Panc1 (cell line): Measurements from ENCODE around the gene PLAC8. TPM values are rescaled to one million over a fixed set of nuclear protein-coding genes. Genes with fewer than 3 reads are reported as not detected.

Experiments
- ATAC-seq: fragments of 200-7000 bp; cut with Tn5 transposase; 2 replicates; pipeline ENCODE4 v1.9.1; 2020; ENCODE audit warnings: mild to moderate bottlenecking, moderate library complexity
- BruUV-seq: library from RNA; stranded (reverse); fragments of 400-500 nt; replicated peaks from 2 replicates; lab custom pipeline; 2021; lab: Mats Ljungman, UMichigan
- CTCF ChIA-PET: fragments of 300-600 bp; sonication (Branson Sonifier 250); formaldehyde crosslinking; loops from one replicate; lab custom pipeline; 2022; ENCODE audit warnings: antibody characterized with exemption; lab: Charles Lee
- POLR2A ChIA-PET: fragments of 300-600 bp; sonication (Branson Sonifier 250); formaldehyde crosslinking; loops from one replicate; lab custom pipeline; 2022; ENCODE audit warnings: antibody characterized with exemption; lab: Charles Lee
- DNase-seq: peaks from one replicate; pipeline ENCODE4 v3.0.0-alpha.2; 2010; ENCODE audit warnings: low read depth, low spot score
- H3K27ac ChIP-seq: 2 replicates; pipeline ENCODE4 v1.5.1; 2011; ENCODE audit warnings: mild to moderate bottlenecking, low read length, inconsistent platforms
- H3K27me3 ChIP-seq: fragments of 200-500 bp; sonication (Bioruptor generic); 2 replicates; pipeline ENCODE4 v1.6.0; 2014; ENCODE audit warnings: low read length, inconsistent platforms; ENCODE audit not compliant: control insufficient read depth, insufficient read depth
- H3K36me3 ChIP-seq: fragments of 200-500 bp; sonication (Bioruptor generic); 2 replicates; pipeline ENCODE4 v1.5.1; 2014; ENCODE audit warnings: inconsistent platforms, mild to moderate bottlenecking, low read length, moderate library complexity; ENCODE audit not compliant: control insufficient read depth, insufficient read depth
- H3K4me1 ChIP-seq: 2 replicates; pipeline ENCODE4 v1.5.1; 2011; ENCODE audit warnings: inconsistent platforms, mild to moderate bottlenecking, low read length, moderate library complexity; ENCODE audit not compliant: control insufficient read depth, insufficient read depth
- H3K4me3 ChIP-seq, 2 experiments: 2 replicates each; pipeline ENCODE4 v1.5.1; 2011 to 2012; ENCODE audit warnings: low read depth in 2 of 2, low read length in 2 of 2, mild to moderate bottlenecking in 2 of 2, inconsistent platforms in 1 of 2, moderate library complexity in 1 of 2
- H3K9me3 ChIP-seq: fragments of 200-500 bp; sonication (Bioruptor generic); 2 replicates; pipeline ENCODE4 v1.5.1; 2014; ENCODE audit warnings: low read depth, mild to moderate bottlenecking, inconsistent platforms, low read length, moderate library complexity; ENCODE audit not compliant: control insufficient read depth, insufficient read depth
- CTCF ChIP-seq: fragments of 450-650 bp; IDR thresholded peaks from 2 replicates; pipeline ENCODE4 v1.5.1; 2017; ENCODE audit warnings: mild to moderate bottlenecking
- POLR2AphosphoS5 ChIP-seq: IDR thresholded peaks from 2 replicates; pipeline ENCODE4 v1.6.1; 2012; ENCODE audit warnings: mild to moderate bottlenecking, low read depth, low read length, moderate library complexity
- in situ Hi-C: cut with HindIII; loops from 2 replicates; pipeline ENCODE4 v1.10.0; 2016; ENCODE audit warnings: low sequenced_read_pairs, low pct_unique_long_range_greater_than_20kb
- intact Hi-C: fragments of 100-400 bp; cut with micrococcal nuclease; formaldehyde crosslinking; loops from one replicate; pipeline ENCODE4 v1.10.0; 2022; ENCODE audit not compliant: unreplicated experiment
- total RNA-seq: library from RNA; stranded (reverse); gene quantifications from one replicate; pipeline ENCODE4 v1.2.1, GENCODE V29; 2021; ENCODE audit not compliant: unreplicated experiment

Gene PLAC8
- total RNA-seq, 1 experiment from 2014 or later = 154 TPM

DNA sequence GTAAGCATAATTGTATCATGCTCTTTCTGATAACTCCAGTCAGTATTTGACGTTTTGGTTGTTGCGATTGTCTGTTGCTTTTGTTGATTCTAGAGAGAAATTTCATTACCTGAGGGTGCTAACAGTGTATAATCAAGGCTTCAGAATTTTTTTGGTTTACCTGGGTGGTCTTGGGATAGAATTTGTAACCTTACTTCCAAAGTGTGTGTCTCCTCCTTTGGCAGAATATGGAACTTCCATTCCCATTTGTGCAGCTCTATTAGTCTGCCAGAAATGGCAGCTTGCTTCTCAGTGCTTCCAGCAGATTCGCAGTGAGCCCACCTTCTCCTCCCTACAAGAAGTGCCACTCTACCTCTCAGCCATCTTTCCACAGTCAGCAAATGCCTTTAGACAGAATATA is 74.3 kb downstream of the PLAC8 start:
- POLR2A ChIA-PET = interaction anchor here (0.6 to 0.7 kb wide), 3 partner anchors 67 to 365 kb away, joined by 6 to 13 read pairs (median 7); no protein-coding TSS in a partner anchor
- intact Hi-C loops = no loop called here
- no peak overlapping the region for H3K27ac ChIP-seq
- no TSS peak for BruUV-seq
- DNase-seq = no peak
- CTCF ChIA-PET = no interaction called here
- peaks cover 16% of the 10 kb centered on the region for H3K4me1 ChIP-seq
- H3K27me3 ChIP-seq = no peaks in the 10 kb centered on the region
- no peaks in the 10 kb centered on the region for H3K9me3 ChIP-seq
- H3K4me3 ChIP-seq = no peak overlapping the region
- no peak for TF ChIP-seq POLR2AphosphoS5
- no peak for TF ChIP-seq CTCF
- in situ Hi-C loops = no loop called here
- no peak for ATAC-seq
- H3K36me3 ChIP-seq = peaks cover 4% of the 10 kb centered on the region; the same call in 1 of the 2 replicates

Other genes with a start within 250 kb of the PLAC8 start
- gene SEC31A, start 223.6 kb downstream of the PLAC8 start, total RNA-seq = 107 TPM
- gene THAP9, start 214.0 kb downstream of the PLAC8 start, total RNA-seq = 3.0 TPM
- gene LIN54, start 103.9 kb downstream of the PLAC8 start, total RNA-seq = 14.5 TPM
- 23.7 TPM for gene COPS4, start 79.5 kb downstream of the PLAC8 start, total RNA-seq
- gene COQ2, start 170.1 kb upstream of the PLAC8 start, total RNA-seq = 28.1 TPM
- 2.6 TPM for gene HPSE, start 220.1 kb upstream of the PLAC8 start, total RNA-seq